NB4 (cell line): ENCODE data around the gene HHIPL1.

Experiments used
- DNase-seq: peaks from one replicate; pipeline ENCODE4 v3.0.0; 2010; ENCODE audit warnings: low read depth
- H3K4me3 ChIP-seq: one replicate; pipeline ENCODE4 v1.5.1; 2011; ENCODE audit warnings: mild to moderate bottlenecking, low read depth, low read length, moderate library complexity
- CTCF ChIP-seq: IDR thresholded peaks from one replicate; pipeline ENCODE4 v1.5.1; 2012; ENCODE audit warnings: low read depth, low read length
- MAX ChIP-seq: IDR thresholded peaks from 2 replicates; pipeline ENCODE4 v1.6.1; 2011; ENCODE audit warnings: low read depth, low read length
- MYC ChIP-seq: IDR thresholded peaks from 2 replicates; pipeline ENCODE4 v1.6.1; 2011; ENCODE audit warnings: low read depth, low read length
- POLR2A ChIP-seq: IDR thresholded peaks from 2 replicates; pipeline ENCODE4 v1.6.1; 2011; ENCODE audit warnings: mild to moderate bottlenecking; ENCODE audit not compliant: insufficient read length; ENCODE audit errors: extremely low read depth

The HHIPL1 gene

DNA sequence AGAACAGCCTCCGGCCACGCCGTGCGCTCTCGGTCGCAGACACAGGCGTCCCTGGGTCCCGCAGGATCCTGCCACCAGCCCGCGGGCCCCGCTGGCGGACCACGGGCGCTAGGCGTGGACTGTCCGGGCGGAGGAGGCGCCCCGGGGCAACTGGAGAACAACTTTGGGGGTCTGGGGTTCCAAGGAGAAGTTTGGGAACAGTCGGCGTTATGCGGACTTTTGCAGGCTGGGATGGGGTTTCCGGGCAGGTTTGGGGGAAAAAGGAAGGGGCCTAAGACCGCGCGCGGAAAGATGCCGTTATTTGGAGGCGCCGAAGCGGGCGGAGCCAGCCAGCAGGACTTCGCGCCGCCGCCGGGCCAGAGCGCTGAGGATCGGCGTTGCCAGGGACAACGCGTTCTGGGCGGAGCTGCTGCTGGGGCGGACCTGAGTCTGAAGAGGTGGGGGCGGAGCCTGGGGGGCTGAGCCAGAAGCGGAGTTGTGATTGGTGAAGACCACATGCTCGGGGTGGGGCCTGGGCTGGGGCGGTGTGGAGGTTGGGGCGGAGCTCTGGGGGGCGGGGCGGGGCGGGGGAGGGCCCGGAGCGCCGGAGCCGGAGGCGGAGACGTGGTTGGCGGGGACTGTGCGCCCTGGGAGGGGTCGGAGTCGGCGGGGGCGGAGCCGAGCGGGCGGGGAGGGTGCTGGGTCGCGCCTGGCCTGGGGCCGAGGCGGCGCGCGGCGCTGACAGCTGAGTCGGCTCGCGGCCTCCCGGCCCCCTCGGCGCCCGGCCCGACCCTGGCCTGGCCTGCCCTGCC, 38.9 kb downstream of the HHIPL1 start, which contains the start of gene CYP46A1:
CYP46A1 (plus strand) TSS at position 680 of the 791 bp plus-strand sequence. CDS start 120 bp downstream, outside the sequence.
- TF ChIP-seq MYC (peak; percentile 45), MAX (peak; percentile 58), CTCF (no peak), POLR2A (peak; percentile 62)
- peak; percentile 98 for DNase-seq
- peak within 1 kb of the TSS; percentile 67 for H3K4me3 ChIP-seq

DNA sequence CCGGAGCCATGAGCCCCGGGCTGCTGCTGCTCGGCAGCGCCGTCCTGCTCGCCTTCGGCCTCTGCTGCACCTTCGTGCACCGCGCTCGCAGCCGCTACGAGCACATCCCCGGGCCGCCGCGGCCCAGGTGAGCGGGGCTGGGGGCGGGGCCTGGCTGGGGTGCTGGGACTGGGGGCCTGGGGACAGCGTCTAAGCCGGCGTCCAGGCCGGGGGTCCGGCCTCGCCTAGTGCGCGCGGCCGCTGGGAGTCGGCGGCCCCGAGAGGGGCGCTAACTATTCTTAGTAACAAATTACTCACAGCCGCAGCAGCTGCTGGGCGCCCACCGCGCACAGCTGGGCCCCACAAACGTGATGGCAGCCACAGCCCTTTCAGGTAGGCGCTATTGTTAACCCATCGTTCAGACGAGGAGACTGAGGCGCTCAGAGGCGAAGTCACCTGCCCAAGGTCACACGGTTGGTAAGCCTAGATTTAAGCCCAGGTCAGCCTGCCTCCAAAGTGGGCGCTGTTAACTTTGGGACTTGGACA, 39.5 kb downstream of the HHIPL1 start:
- H3K4me3 ChIP-seq = no peak overlapping the region
- DNase-seq = no peak
- TF ChIP-seq POLR2A (no peak), CTCF (no peak)

GRCh38 chr14:99685151-99685591, 40.2 kb downstream of the HHIPL1 start:
- H3K4me3 ChIP-seq = no peak overlapping the region
- TF ChIP-seq MAX (no peak), MYC (no peak), CTCF (no peak), POLR2A (no peak)
- DNase-seq = no peak

DNA sequence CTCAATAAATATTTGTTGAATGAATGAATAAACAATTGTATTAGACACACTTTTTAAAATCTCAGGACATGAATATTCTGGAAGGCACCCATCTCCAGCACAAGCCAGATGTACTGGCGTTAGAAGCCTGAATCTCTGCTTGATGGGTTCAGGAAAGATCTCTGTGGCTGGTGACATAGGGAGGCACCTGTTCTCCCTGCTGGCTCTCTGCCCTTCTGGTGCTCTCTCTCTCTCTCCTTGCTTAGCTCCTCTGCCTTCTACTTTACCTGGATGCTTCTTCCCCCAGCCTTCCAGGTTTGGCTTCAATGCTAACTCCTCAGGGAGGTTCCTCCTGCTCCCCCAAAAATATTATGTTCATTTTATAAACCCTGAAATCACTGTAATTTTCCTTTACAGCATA, 40.7 kb downstream of the HHIPL1 start:
- no peak for DNase-seq
- TF ChIP-seq MAX (no peak), MYC (no peak), POLR2A (no peak), CTCF (no peak)
- no peak overlapping the region for H3K4me3 ChIP-seq

DNA sequence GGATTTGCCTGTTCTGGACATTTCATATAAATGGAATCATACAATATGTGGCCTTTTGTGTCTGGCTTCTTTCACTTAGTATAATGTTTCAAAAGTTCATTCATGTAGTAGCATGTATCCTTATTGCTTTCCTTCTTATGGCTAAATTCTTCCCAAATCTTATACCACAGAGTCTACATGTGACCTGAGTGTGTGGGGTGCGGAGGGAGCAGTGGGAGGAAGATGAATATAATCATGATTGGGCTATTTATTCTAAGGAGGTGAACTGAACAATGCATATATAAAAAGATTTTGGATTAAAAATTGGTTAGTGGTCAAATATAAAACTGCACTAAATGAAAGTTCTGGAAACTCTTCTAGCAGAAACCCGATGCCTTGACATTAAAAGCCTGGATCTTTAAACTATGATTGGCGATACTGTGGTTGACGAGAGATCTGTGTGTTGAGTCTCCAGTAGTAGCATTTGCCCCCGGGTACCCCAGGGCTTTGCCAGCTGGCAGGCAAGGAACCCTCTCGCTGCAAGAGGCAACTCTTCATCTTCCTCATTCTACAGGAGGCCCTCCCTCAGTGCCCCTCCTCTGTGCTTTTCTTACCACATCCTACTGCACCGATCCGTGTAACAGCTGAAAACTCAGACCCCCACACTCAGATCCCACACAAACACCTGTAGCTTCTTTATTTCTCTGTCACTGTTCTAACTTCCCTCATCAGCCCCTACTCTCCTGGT, 41.8 kb downstream of the HHIPL1 start:
- no peak overlapping the region for H3K4me3 ChIP-seq
- peak; percentile 29 for DNase-seq
- TF ChIP-seq MYC = no peak
- TF ChIP-seq CTCF = no peak
- TF ChIP-seq POLR2A = no peak
- TF ChIP-seq MAX = no peak
